K562 (cell line): ENCODE results near the gene GTPBP2. TPM values are rescaled to one million over a fixed set of nuclear protein-coding genes. Genes with fewer than 3 reads are reported as not detected.

Experiments used
- C11orf30 ChIP-seq: fragments of 450-650 bp; IDR thresholded peaks from 2 replicates; pipeline ENCODE4 v1.6.1; 2016; ENCODE audit warnings: low read depth, mild to moderate bottlenecking
- CBFA2T3 ChIP-seq: fragments of 450-650 bp; IDR thresholded peaks from 2 replicates; pipeline ENCODE4 v1.6.1; 2017
- CCNT2 ChIP-seq: IDR thresholded peaks from 2 replicates; pipeline ENCODE4 v1.6.1; 2011; ENCODE audit warnings: borderline replicate concordance, low read depth, mild to moderate bottlenecking, moderate library complexity, mixed read lengths, low read length; ENCODE audit not compliant: insufficient read length; ENCODE audit errors: extremely low read depth
- E2F6 ChIP-seq, 2 experiments: IDR thresholded peaks; 2 replicates each; pipeline ENCODE4 v1.6.1; 2011; ENCODE audit warnings: borderline replicate concordance in 1 of 2, control low read depth in 1 of 2, low read depth in 1 of 2, low read length in 1 of 2, mild to moderate bottlenecking in 1 of 2, mixed read lengths in 1 of 2, moderate library complexity in 1 of 2; ENCODE audit not compliant: insufficient read depth in 1 of 2, insufficient read length in 1 of 2, poor library complexity in 1 of 2, severe bottlenecking in 1 of 2; ENCODE audit errors: extremely low read depth in 1 of 2
- E4F1 ChIP-seq: fragments of 250-450 bp; sonication (Bioruptor Pico); IDR thresholded peaks from 2 replicates; pipeline ENCODE4 v1.5.0; 2021; ENCODE audit warnings: mild to moderate bottlenecking, borderline replicate concordance
- EGR1 ChIP-seq: fragments of 450-650 bp; conservative IDR thresholded peaks from 2 replicates; pipeline ENCODE4 v1.6.1; 2017; ENCODE audit warnings: mild to moderate bottlenecking
- ELF4 ChIP-seq: fragments of 450-650 bp; formaldehyde crosslinking; IDR thresholded peaks from 2 replicates; pipeline ENCODE4 v1.4.0; 2022; ENCODE audit warnings: missing genetic modification characterization
- MXI1 ChIP-seq: IDR thresholded peaks from 2 replicates; pipeline ENCODE4 v1.6.1; 2011; ENCODE audit warnings: low read depth, mild to moderate bottlenecking, improper control_type of control experiment, low read length
- NFE2 ChIP-seq: IDR thresholded peaks from 2 replicates; pipeline ENCODE4 v1.6.1; 2014; ENCODE audit warnings: antibody characterized with exemption, low read depth
- NFYB ChIP-seq: IDR thresholded peaks from 2 replicates; pipeline ENCODE4 v1.6.1; 2011; ENCODE audit warnings: mild to moderate bottlenecking, moderate library complexity; ENCODE audit not compliant: insufficient read length; ENCODE audit errors: extremely low read depth
- PHB2 ChIP-seq: fragments of 450-650 bp; IDR thresholded peaks from 2 replicates; pipeline ENCODE4 v1.6.1; 2017; ENCODE audit warnings: low read depth
- POLR2AphosphoS2 ChIP-seq: IDR thresholded peaks from 2 replicates; pipeline ENCODE4 v1.6.1; 2012; ENCODE audit warnings: low read length, improper control_type of control experiment
- RUNX1 ChIP-seq: sonication (generic); IDR thresholded peaks from 2 replicates; pipeline ENCODE4 v1.6.1; 2016; ENCODE audit warnings: antibody characterized with exemption, low read depth
- ZBTB49 ChIP-seq: sonication (generic); formaldehyde crosslinking; IDR thresholded peaks from 2 replicates; pipeline ENCODE4 v1.8.0; 2022; ENCODE audit warnings: missing genetic modification reagents, mild to moderate bottlenecking, borderline replicate concordance
- ZNF324 ChIP-seq: fragments of 250-450 bp; sonication (Bioruptor Pico); IDR thresholded peaks from 2 replicates; pipeline ENCODE4 v1.4.0; 2020; ENCODE audit warnings: mild to moderate bottlenecking
- ZNF449 ChIP-seq: fragments of 250-450 bp; sonication (Bioruptor Pico); IDR thresholded peaks from 2 replicates; pipeline ENCODE4 v1.8.0; 2022; ENCODE audit warnings: moderate library complexity, mild to moderate bottlenecking, inconsistent platforms
- ZNF584 ChIP-seq: fragments of 200-800 bp; sonication (Bioruptor generic); IDR thresholded peaks from 2 replicates; pipeline ENCODE4 v1.6.1; 2016; ENCODE audit warnings: low read depth, mild to moderate bottlenecking, missing genetic modification characterization, missing compliant biosample characterization
- polyA plus RNA-seq, 8 experiments: library from polyadenylated mRNA; depleted of rRNA in 4 of 8; stranded (reverse) in 5 of 8; unstranded in 3 of 8; fragments of >200 nt; fragmentation: Nextera tagmentation in 2 of 8; fragmentation: Illumina TruSeq in 1 of 8; extraction: Ambion mirVana in 2 of 8; extraction: Trizol in 1 of 8; gene quantifications; 2 replicates each; pipeline versions ENCODE4 v1.2.1 to v1.2.3, GENCODE V29; 2011 to 2014; ENCODE audit warnings: inconsistent platforms in 1 of 8, missing spikeins in 1 of 8
- total RNA-seq, 7 experiments: library from RNA; depleted of rRNA in 6 of 7; stranded (reverse); fragments of >200 nt in 6 of 7; fragmentation: Illumina TruSeq in 2 of 7; extraction: Trizol in 2 of 7; gene quantifications; 2 replicates each; pipeline versions ENCODE4 v1.2.1 to v1.2.3, GENCODE V29; 2011 to 2021; ENCODE audit warnings: low replicate concordance in 1 of 7

GTPBP2 gene
- total and polyA plus RNA-seq, 9 of the 15 experiments (the other 6 are each of a cell fraction or from before 2014, with no cell fraction given) = 48.4 to 196 (median 111) TPM

GRCh38 chr6:43570876-43571441 lies 58.1 kb downstream of the GTPBP2 start (continued):
- TF ChIP-seq E2F6 (IDR thresholded peaks at IDR 0.05; ENCODE audit: borderline replicate concordance in 1 of 2, extremely low read depth in 1 of 2, insufficient read depth in 1 of 2, insufficient read length in 1 of 2, low read depth in 1 of 2, low read length in 1 of 2, poor library complexity in 1 of 2, severe bottlenecking in 1 of 2) (no peak), RUNX1 (no peak), C11orf30 (0 out of 2 replicates have a peak, but pooled peaks have one; percentile 59), CCNT2 (no peak), ZNF584 (CRISPR knock-in tag) (peak; percentile 98), POLR2AphosphoS2 (no peak), CBFA2T3 (no peak), ZNF324 (CRISPR knock-in tag) (no peak), ZNF449 (CRISPR knock-in tag) (no peak), PHB2 (no peak), ZBTB49 (CRISPR knock-in tag) (no peak), MXI1 (no peak), ELF4 (CRISPR knock-in tag) (peak; percentile 73; the same call in 1 of the 2 replicates), NFYB (no peak), E4F1 (no peak), EGR1 (no peak), NFE2 (peak; percentile 69)
